H9 (cell line): ENCODE results near the gene DPF3. TPM values are rescaled to one million over a fixed set of nuclear protein-coding genes. Genes with fewer than 3 reads are reported as not detected.

ENCODE experiments used
- DNase-seq: peaks from one replicate; pipeline ENCODE4 v3.0.0-alpha.2; 2017
- H2AFZ ChIP-seq: one replicate; pipeline ENCODE4 v1.6.1; 2013; ENCODE audit warnings: mild to moderate bottlenecking, low read length, control low read depth, moderate library complexity
- H2AK5ac ChIP-seq: 2 replicates; pipeline ENCODE4 v1.6.1; 2013; ENCODE audit warnings: low read length, control low read depth, mixed read lengths; ENCODE audit not compliant: insufficient read length
- H2BK120ac ChIP-seq: one replicate; pipeline ENCODE4 v1.6.1; 2013; ENCODE audit warnings: low read depth, mild to moderate bottlenecking, low read length, control low read depth, inconsistent platforms; ENCODE audit not compliant: poor library complexity, severe bottlenecking
- H2BK12ac ChIP-seq: 2 replicates; pipeline ENCODE4 v1.6.1; 2013; ENCODE audit warnings: low read length, control low read depth, mixed read lengths, low read depth; ENCODE audit not compliant: insufficient read length
- H2BK15ac ChIP-seq: 2 replicates; pipeline ENCODE4 v1.6.1; 2013; ENCODE audit warnings: low read depth, low read length, control low read depth
- H2BK20ac ChIP-seq: one replicate; pipeline ENCODE4 v1.6.1; 2013; ENCODE audit warnings: low read depth, mild to moderate bottlenecking, low read length, control low read depth, inconsistent platforms; ENCODE audit not compliant: poor library complexity, severe bottlenecking
- H2BK5ac ChIP-seq: 2 replicates; pipeline ENCODE4 v1.6.1; 2013; ENCODE audit warnings: low read length, control low read depth, mixed read lengths; ENCODE audit not compliant: insufficient read length
- H3K14ac ChIP-seq: 2 replicates; pipeline ENCODE4 v1.6.1; 2013; ENCODE audit warnings: low read length, control low read depth; ENCODE audit not compliant: insufficient read depth
- H3K18ac ChIP-seq: 2 replicates; pipeline ENCODE4 v1.6.1; 2013; ENCODE audit warnings: low read depth, mild to moderate bottlenecking, mixed read lengths, low read length, control low read depth; ENCODE audit not compliant: insufficient read length
- H3K23ac ChIP-seq: 2 replicates; pipeline ENCODE4 v1.6.1; 2013; ENCODE audit warnings: low read length, control low read depth, mixed read lengths, low read depth; ENCODE audit not compliant: insufficient read length
- H3K23me2 ChIP-seq: 2 replicates; pipeline ENCODE4 v1.6.1; 2013; ENCODE audit warnings: low read depth, mild to moderate bottlenecking, mixed read lengths, low read length, control low read depth; ENCODE audit not compliant: insufficient read length, poor library complexity, severe bottlenecking
- H3K27ac ChIP-seq: 2 replicates; pipeline ENCODE4 v1.5.1; 2013; ENCODE audit warnings: low read length, control low read depth, mixed read lengths, low read depth; ENCODE audit not compliant: insufficient read length
- H3K27me3 ChIP-seq: 2 replicates; pipeline ENCODE4 v1.6.1; 2013; ENCODE audit warnings: low read length, control low read depth, inconsistent platforms; ENCODE audit not compliant: insufficient read depth
- H3K4ac ChIP-seq: 2 replicates; pipeline ENCODE4 v1.6.1; 2013; ENCODE audit warnings: low read depth, mild to moderate bottlenecking, control low read depth, inconsistent platforms, low read length, moderate library complexity
- H3K4me1 ChIP-seq: 2 replicates; pipeline ENCODE4 v1.6.1; 2013; ENCODE audit warnings: low read length, control low read depth, inconsistent platforms; ENCODE audit not compliant: insufficient read depth
- H3K4me2 ChIP-seq: 2 replicates; pipeline ENCODE4 v1.6.1; 2013; ENCODE audit warnings: low read length, control low read depth, mixed read lengths; ENCODE audit not compliant: insufficient read length, insufficient read depth
- H3K56ac ChIP-seq: 2 replicates; pipeline ENCODE4 v1.6.1; 2013; ENCODE audit warnings: low read depth, mild to moderate bottlenecking, mixed read lengths, low read length, control low read depth; ENCODE audit not compliant: insufficient read length
- H3K79me1 ChIP-seq: 2 replicates; pipeline ENCODE4 v1.6.1; 2013; ENCODE audit warnings: low read depth, mild to moderate bottlenecking, moderate library complexity, low read length, control low read depth, inconsistent platforms; ENCODE audit not compliant: insufficient read depth, poor library complexity, severe bottlenecking
- H3K79me2 ChIP-seq: 2 replicates; pipeline ENCODE4 v1.6.1; 2013; ENCODE audit warnings: low read length, control low read depth, inconsistent platforms; ENCODE audit not compliant: insufficient read depth
- H3K9ac ChIP-seq: 2 replicates; pipeline ENCODE4 v1.6.1; 2013; ENCODE audit warnings: low read length, control low read depth, mixed read lengths; ENCODE audit not compliant: insufficient read length; ENCODE audit errors: extremely low read depth
- H3K9me3 ChIP-seq: one replicate; pipeline ENCODE4 v1.6.1; 2013; ENCODE audit warnings: low read depth, low read length, inconsistent platforms; ENCODE audit not compliant: control insufficient read depth
- H3T11ph ChIP-seq: one replicate; pipeline ENCODE4 v1.6.1; 2013; ENCODE audit warnings: mild to moderate bottlenecking, low read length, control low read depth, inconsistent platforms
- H4K20me1 ChIP-seq: one replicate; pipeline ENCODE4 v1.6.1; 2013; ENCODE audit not compliant: control insufficient read depth, insufficient read length, insufficient read depth
- H4K5ac ChIP-seq: 2 replicates; pipeline ENCODE4 v1.6.1; 2013; ENCODE audit warnings: low read depth, mild to moderate bottlenecking, mixed read lengths, low read length, control low read depth; ENCODE audit not compliant: insufficient read length
- H4K8ac ChIP-seq: replicated peaks from 2 replicates; pipeline ENCODE4 v1.6.1; 2013; ENCODE audit warnings: low read length, control low read depth, mixed read lengths, low read depth; ENCODE audit not compliant: insufficient read length
- H4K91ac ChIP-seq: 2 replicates; pipeline ENCODE4 v1.6.1; 2013; ENCODE audit warnings: low read depth, mild to moderate bottlenecking, moderate library complexity, mixed read lengths, low read length, control low read depth; ENCODE audit not compliant: insufficient read length
- H3K27ac Mint-ChIP-seq, 3 experiments: 2 replicates in 2 of 3; 3 replicates in 1 of 3; pipeline ENCODE4 v1.8.0; 2020 to 2021; ENCODE audit warnings: mixed read lengths in 3 of 3, mild to moderate bottlenecking in 1 of 3, moderate library complexity in 1 of 3
- H3K27me3 Mint-ChIP-seq: 2 replicates; pipeline ENCODE4 v1.8.0; 2021; ENCODE audit warnings: low read depth, mild to moderate bottlenecking, moderate library complexity, mixed read lengths
- H3K36me3 Mint-ChIP-seq, 3 experiments: 2 replicates in 2 of 3; 3 replicates in 1 of 3; pipeline ENCODE4 v1.8.0; 2020 to 2021; ENCODE audit warnings: low read depth in 3 of 3, mixed read lengths in 3 of 3; ENCODE audit not compliant: insufficient read depth in 1 of 3
- H3K4me1 Mint-ChIP-seq, 2 experiments: 2 replicates each; pipeline ENCODE4 v1.8.0; 2020; ENCODE audit warnings: mixed read lengths in 2 of 2
- H3K4me3 Mint-ChIP-seq, 2 experiments: 2 replicates in 1 of 2; 3 replicates in 1 of 2; pipeline ENCODE4 v1.8.0; 2020 to 2021; ENCODE audit warnings: mild to moderate bottlenecking in 2 of 2, mixed read lengths in 2 of 2, moderate library complexity in 1 of 2
- H3K9me3 Mint-ChIP-seq, 2 experiments: 2 replicates in 1 of 2; 3 replicates in 1 of 2; pipeline ENCODE4 v1.8.0; 2020; ENCODE audit warnings: mild to moderate bottlenecking in 2 of 2, mixed read lengths in 2 of 2, moderate library complexity in 1 of 2
- WGBS: extraction: QIAGEN DNeasy Blood & Tissue Kit; methylation state at CpG from one replicate; pipeline ENCODE4 v1.1.7; 2013; ENCODE audit warnings: missing lambda C conversion rate, low lambda C conversion rate, mixed read lengths; ENCODE audit not compliant: insufficient read length; ENCODE audit errors: extremely low coverage; 5-methylcytosine and 5-hydroxymethylcytosine counted together
- total RNA-seq: library from RNA; stranded (reverse); gene quantifications from 2 replicates; pipeline ENCODE4 v1.2.1, GENCODE V29; 2021
- TF ChIP-seq, protein P1 (sequence below): fragments of 200-600 bp; sonication (generic); conservative IDR thresholded peaks from 3 replicates; pipeline ENCODE4 v1.8.0; 2021; ENCODE audit warnings: antibody characterized with exemption, mild to moderate bottlenecking

Gene DPF3
- total RNA-seq, 1 experiment from 2014 or later, result not detected

DNA sequence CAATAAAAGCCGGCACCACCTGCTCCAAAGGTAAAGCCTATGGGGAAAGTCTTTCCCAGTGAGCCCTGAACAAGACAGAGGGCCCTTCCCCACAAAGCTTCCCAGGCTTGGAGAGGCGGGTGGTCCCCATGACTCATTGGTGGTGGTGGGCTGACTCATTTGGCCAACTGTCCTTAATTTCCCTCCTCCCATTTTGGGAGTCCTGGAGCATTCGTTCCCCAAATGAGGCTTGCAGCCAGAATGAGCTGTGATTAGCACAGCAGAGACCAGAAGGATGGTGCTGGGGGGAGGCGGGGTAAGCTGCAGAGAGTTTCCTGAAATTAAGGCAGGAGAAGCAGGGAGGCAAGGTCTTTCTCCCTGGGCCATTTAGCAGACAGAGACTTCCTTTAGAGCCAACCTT is 241.7 kb downstream of the DPF3 start:
- Histone ChIP-seq H3K79me1 (no peaks in the 10 kb centered on the region), H4K20me1 (no peaks in the 10 kb centered on the region), H2BK12ac (no peak overlapping the region), H3K4me1 (no peaks in the 10 kb centered on the region), H3K4me2 (no peak overlapping the region), H2BK120ac (no peak overlapping the region), H3K18ac (no peak overlapping the region), H2BK5ac (no peak overlapping the region), H2BK15ac (no peak overlapping the region), H3K14ac (no peak overlapping the region), H2AFZ (no peak overlapping the region), H3K23ac (no peak overlapping the region), H3K23me2 (no peaks in the 10 kb centered on the region), H4K91ac (no peak overlapping the region), H4K5ac (no peak overlapping the region), H2BK20ac (no peak overlapping the region), H3K9me3 (no peaks in the 10 kb centered on the region), H3K27me3 (no peaks in the 10 kb centered on the region), H3K4ac (no peak overlapping the region), H3K56ac (no peak overlapping the region), H4K8ac (no peak overlapping the region), H3K9ac (no peak overlapping the region), H3K79me2 (no peaks in the 10 kb centered on the region; the same call in 1 of the 2 replicates), H3T11ph (no peak overlapping the region), H2AK5ac (no peak overlapping the region), H3K27ac (no peak overlapping the region)
- Mint-ChIP-seq H3K27ac (no peak overlapping the region), H3K4me1 (no peaks in the 10 kb centered on the region; a peak in 1 of 4 replicates), H3K36me3 (no peaks in the 10 kb centered on the region), H3K9me3 (no peaks in the 10 kb centered on the region), H3K4me3 (no peak overlapping the region), H3K27me3 (peaks cover 1% of the 10 kb centered on the region)
- DNase-seq, result no peak
- TF ChIP-seq, protein P1, sequence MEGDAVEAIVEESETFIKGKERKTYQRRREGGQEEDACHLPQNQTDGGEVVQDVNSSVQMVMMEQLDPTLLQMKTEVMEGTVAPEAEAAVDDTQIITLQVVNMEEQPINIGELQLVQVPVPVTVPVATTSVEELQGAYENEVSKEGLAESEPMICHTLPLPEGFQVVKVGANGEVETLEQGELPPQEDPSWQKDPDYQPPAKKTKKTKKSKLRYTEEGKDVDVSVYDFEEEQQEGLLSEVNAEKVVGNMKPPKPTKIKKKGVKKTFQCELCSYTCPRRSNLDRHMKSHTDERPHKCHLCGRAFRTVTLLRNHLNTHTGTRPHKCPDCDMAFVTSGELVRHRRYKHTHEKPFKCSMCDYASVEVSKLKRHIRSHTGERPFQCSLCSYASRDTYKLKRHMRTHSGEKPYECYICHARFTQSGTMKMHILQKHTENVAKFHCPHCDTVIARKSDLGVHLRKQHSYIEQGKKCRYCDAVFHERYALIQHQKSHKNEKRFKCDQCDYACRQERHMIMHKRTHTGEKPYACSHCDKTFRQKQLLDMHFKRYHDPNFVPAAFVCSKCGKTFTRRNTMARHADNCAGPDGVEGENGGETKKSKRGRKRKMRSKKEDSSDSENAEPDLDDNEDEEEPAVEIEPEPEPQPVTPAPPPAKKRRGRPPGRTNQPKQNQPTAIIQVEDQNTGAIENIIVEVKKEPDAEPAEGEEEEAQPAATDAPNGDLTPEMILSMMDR, result no peak
- WGBS, result no CpG with 5 or more reads among the region's 4 CpGs
